Sigmoid colon (tissue), 7 donors: ENCODE measurements around the gene USP43. TPM values are rescaled to one million over a fixed set of nuclear protein-coding genes. Genes with fewer than 3 reads are reported as not detected.

Experiments used
- DNase-seq: peaks from one replicate; pipeline ENCODE4 v3.0.0-alpha.2; 2019
- H3K27ac ChIP-seq, 4 donors: fragments of 200-600 bp; sonication (generic); one replicate each; pipeline ENCODE4 v1.5.1; 2016 to 2019; ENCODE audit warnings: mild to moderate bottlenecking in 1 of 4
- H3K27me3 ChIP-seq, 3 donors: fragments of 200-600 bp; sonication (generic); one replicate each; pipeline ENCODE4 v1.5.1; 2019; ENCODE audit warnings: mild to moderate bottlenecking in 1 of 3
- H3K36me3 ChIP-seq, 4 donors: fragments of 200-600 bp; sonication (generic); one replicate each; pipeline ENCODE4 v1.5.1; 2016 to 2019
- H3K4me1 ChIP-seq, 4 donors: fragments of 200-600 bp; sonication (generic); one replicate each; pipeline ENCODE4 v1.5.1; 2017 to 2019
- H3K4me3 ChIP-seq, 4 donors: fragments of 200-600 bp; sonication (generic); one replicate each; pipeline ENCODE4 v1.5.1; 2017 to 2019; ENCODE audit warnings: mild to moderate bottlenecking in 2 of 4, moderate library complexity in 1 of 4
- H3K9me3 ChIP-seq, 4 donors: fragments of 200-600 bp in 3 of 4; sonication (generic) in 3 of 4; one replicate each; pipeline versions ENCODE4 v1.5.1 to v1.6.1; 2013 to 2019
- CTCF ChIP-seq, 4 experiments: fragments of 450-650 bp in 3 of 4; fragments of 200-600 bp in 1 of 4; IDR thresholded peaks; one replicate each; pipeline ENCODE4 v1.5.1; 2016 to 2019; ENCODE audit warnings: antibody characterized with exemption in 4 of 4, mild to moderate bottlenecking in 3 of 4, moderate library complexity in 2 of 4
- EP300 ChIP-seq, 4 donors: sonication (generic); formaldehyde crosslinking; IDR thresholded peaks; one replicate each; pipeline ENCODE4 v1.6.1; 2017; ENCODE audit warnings: antibody characterized with exemption in 4 of 4
- POLR2A ChIP-seq, 2 donors: fragments of 450-650 bp; IDR thresholded peaks; one replicate each; pipeline ENCODE4 v1.6.1; 2016; ENCODE audit warnings: antibody characterized with exemption in 2 of 2, mild to moderate bottlenecking in 2 of 2, moderate library complexity in 2 of 2
- POLR2AphosphoS5 ChIP-seq, 4 donors: sonication (generic); formaldehyde crosslinking; IDR thresholded peaks; one replicate each; pipeline ENCODE4 v1.6.1; 2017; ENCODE audit warnings: antibody characterized with exemption in 4 of 4
- WGBS, 2 donors: extraction: QIAGEN DNeasy Blood & Tissue Kit; methylation state at CpG; one replicate each; pipeline ENCODE4 v1.1.7; 2013; 5-methylcytosine and 5-hydroxymethylcytosine counted together
- intact Hi-C: fragments of 100-400 bp; cut with DNase I; formaldehyde crosslinking; loops from one replicate; pipeline ENCODE4 v1.15.1; 2023
- polyA plus RNA-seq, 3 donors: library from polyadenylated mRNA; stranded (reverse); fragments of 200-250 nt; gene quantifications; one replicate each; pipeline ENCODE4 v1.2.3, GENCODE V29; 2013
- total RNA-seq, 4 donors: library from RNA; depleted of rRNA; stranded (reverse); fragments of >200 nt; gene quantifications; one replicate each; pipeline ENCODE4 v1.1.0, GENCODE V29; 2016
- donor health status: healthy with polysubstance abuse.
- donor health status: Bipolar disorder and iron deficiency.
- donor health status: healthy.

Gene USP43
- total and polyA plus RNA-seq, 7 donors: under 0.01 to 6.9 (median 4.2) TPM; not detected in 2

GRCh38 chr17:9645851-9646545 is 681 bp downstream of the USP43 start:
- WGBS, 2 donors: 2 to 3% methylated on average over 51 of the region's 51 CpGs
- peak overlapping the region; percentile 10 to 56 (median 45) for H3K4me3 ChIP-seq
- TF ChIP-seq EP300 (IDR thresholded peaks at IDR 0.05): no peak
- TF ChIP-seq CTCF (IDR thresholded peaks at IDR 0.05): no peak
- no peak for TF ChIP-seq POLR2A (IDR thresholded peaks at IDR 0.05)
- no peak for TF ChIP-seq POLR2AphosphoS5 (IDR thresholded peaks at IDR 0.05)
- no peaks in the 10 kb centered on the region for H3K9me3 ChIP-seq
- H3K36me3 ChIP-seq: no peaks in the 10 kb centered on the region
- intact Hi-C loops: no loop called here
- peak overlapping the region in 1 of 4 donors; percentile 25 for H3K27ac ChIP-seq
- no peak for DNase-seq
- H3K4me1 ChIP-seq: peaks cover 0 to 19% (median 18%) of the 10 kb centered on the region in 4 donors
- peaks cover 16 to 54% (median 22%) of the 10 kb centered on the region in 3 donors for H3K27me3 ChIP-seq

- no peak for DNase-seq
- TF ChIP-seq POLR2AphosphoS5 (IDR thresholded peaks at IDR 0.05): no peak
- TF ChIP-seq POLR2A (IDR thresholded peaks at IDR 0.05): no peak
- TF ChIP-seq CTCF (IDR thresholded peaks at IDR 0.05): no peak
- no peak for TF ChIP-seq EP300 (IDR thresholded peaks at IDR 0.05)
- H3K27me3 ChIP-seq: peaks cover 16 to 54% (median 22%) of the 10 kb centered on the region in 3 donors
- no peak overlapping the region for H3K27ac ChIP-seq
- H3K4me1 ChIP-seq: peaks cover 0 to 19% (median 18%) of the 10 kb centered on the region in 4 donors
- intact Hi-C loops: no loop called here
- peak overlapping the region in 1 of 4 donors; percentile 35 for H3K4me3 ChIP-seq
- no peaks in the 10 kb centered on the region for H3K36me3 ChIP-seq
- 16 to 56% methylated on average over 8 of the region's 8 CpGs for WGBS, 2 donors
- no peaks in the 10 kb centered on the region for H3K9me3 ChIP-seq
Observed at GRCh38 chr17:9646546-9646885, 1.2 kb downstream of the USP43 start.

GRCh38 chr17:9647014-9647413 is 1.7 kb downstream of the USP43 start:
- 12 to 23% methylated on average over 4 of the region's 4 CpGs for WGBS, 2 donors
- no peak for TF ChIP-seq EP300 (IDR thresholded peaks at IDR 0.05)
- TF ChIP-seq POLR2A (IDR thresholded peaks at IDR 0.05): no peak
- TF ChIP-seq CTCF (IDR thresholded peaks at IDR 0.05): no peak
- no peak for TF ChIP-seq POLR2AphosphoS5 (IDR thresholded peaks at IDR 0.05)
- no peaks in the 10 kb centered on the region for H3K9me3 ChIP-seq
- H3K4me1 ChIP-seq: peaks cover 0 to 19% (median 18%) of the 10 kb centered on the region in 4 donors
- intact Hi-C loops: no loop called here
- DNase-seq: no peak
- peaks cover 16 to 54% (median 22%) of the 10 kb centered on the region in 3 donors for H3K27me3 ChIP-seq
- no peak overlapping the region for H3K4me3 ChIP-seq
- no peaks in the 10 kb centered on the region for H3K36me3 ChIP-seq
- H3K27ac ChIP-seq: no peak overlapping the region

- no peaks in the 10 kb centered on the region for H3K9me3 ChIP-seq
- intact Hi-C loops: no loop called here
- peaks cover 0 to 19% (median 18%) of the 10 kb centered on the region in 4 donors for H3K4me1 ChIP-seq
- WGBS, 2 donors: 83 to 88% methylated on average over 3 of the region's 3 CpGs
- H3K27ac ChIP-seq: no peak overlapping the region
- no peak overlapping the region for H3K4me3 ChIP-seq
- no peaks in the 10 kb centered on the region for H3K36me3 ChIP-seq
- no peak for TF ChIP-seq EP300 (IDR thresholded peaks at IDR 0.05)
- TF ChIP-seq POLR2AphosphoS5 (IDR thresholded peaks at IDR 0.05): no peak
- no peak for TF ChIP-seq POLR2A (IDR thresholded peaks at IDR 0.05)
- TF ChIP-seq CTCF (IDR thresholded peaks at IDR 0.05): no peak
- H3K27me3 ChIP-seq: peaks cover 16 to 54% (median 22%) of the 10 kb centered on the region in 3 donors
- no peak for DNase-seq
Observed at GRCh38 chr17:9648521-9649110, 3.3 kb downstream of the USP43 start.
